22Rv1 (cell line): ENCODE results near the gene HTR3B.

Experiments used
- ZFX ChIP-seq: fragments of 450-650 bp; IDR thresholded peaks from 2 replicates; pipeline ENCODE4 v1.6.1; 2017; ENCODE audit warnings: antibody characterized with exemption, borderline replicate concordance
- TF ChIP-seq, protein P1 (sequence below): fragments of 450-650 bp; IDR thresholded peaks from 2 replicates; pipeline ENCODE4 v1.5.1; 2017; ENCODE audit warnings: mild to moderate bottlenecking

GRCh38 chr11:113937918-113938317 lies 33.3 kb downstream of the HTR3B start:
- TF ChIP-seq, protein P1, sequence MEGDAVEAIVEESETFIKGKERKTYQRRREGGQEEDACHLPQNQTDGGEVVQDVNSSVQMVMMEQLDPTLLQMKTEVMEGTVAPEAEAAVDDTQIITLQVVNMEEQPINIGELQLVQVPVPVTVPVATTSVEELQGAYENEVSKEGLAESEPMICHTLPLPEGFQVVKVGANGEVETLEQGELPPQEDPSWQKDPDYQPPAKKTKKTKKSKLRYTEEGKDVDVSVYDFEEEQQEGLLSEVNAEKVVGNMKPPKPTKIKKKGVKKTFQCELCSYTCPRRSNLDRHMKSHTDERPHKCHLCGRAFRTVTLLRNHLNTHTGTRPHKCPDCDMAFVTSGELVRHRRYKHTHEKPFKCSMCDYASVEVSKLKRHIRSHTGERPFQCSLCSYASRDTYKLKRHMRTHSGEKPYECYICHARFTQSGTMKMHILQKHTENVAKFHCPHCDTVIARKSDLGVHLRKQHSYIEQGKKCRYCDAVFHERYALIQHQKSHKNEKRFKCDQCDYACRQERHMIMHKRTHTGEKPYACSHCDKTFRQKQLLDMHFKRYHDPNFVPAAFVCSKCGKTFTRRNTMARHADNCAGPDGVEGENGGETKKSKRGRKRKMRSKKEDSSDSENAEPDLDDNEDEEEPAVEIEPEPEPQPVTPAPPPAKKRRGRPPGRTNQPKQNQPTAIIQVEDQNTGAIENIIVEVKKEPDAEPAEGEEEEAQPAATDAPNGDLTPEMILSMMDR: no peak
- TF ChIP-seq ZFX: no peak
